ENCODE results near the gene TTLL11.

The TTLL11 gene

DNA sequence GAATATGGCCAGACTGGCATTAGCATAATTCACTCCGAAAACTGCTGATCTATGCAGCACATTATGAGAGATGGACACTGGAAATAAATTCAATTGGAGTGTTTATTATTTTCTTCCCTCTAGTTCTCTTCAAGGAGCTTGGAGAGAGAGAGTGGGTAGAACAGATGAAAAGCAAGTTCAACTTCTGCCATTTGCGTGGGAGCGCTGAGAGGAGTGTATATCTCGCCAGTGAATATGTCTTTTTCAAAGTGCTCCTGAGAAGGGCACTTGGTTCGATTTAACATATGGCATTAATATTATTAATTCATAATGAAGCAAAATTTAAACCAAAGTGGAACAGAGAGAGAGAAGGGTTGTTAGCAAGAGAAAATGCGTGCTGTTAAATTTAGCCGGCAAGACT, 227.2 kb downstream of the TTLL11 start:
- ChIA-PET CTCF (interaction anchor here (0.6 to 0.7 kb wide), 2 partner anchors 21 to 1263 kb away, joined by 4 to 6 read pairs; no protein-coding TSS in a partner anchor), POLR2A (ENCODE audit: low non-redundant PET) (no interaction called here)
- no peak for DNase-seq (ENCODE audit: low spot score)
- no peak overlapping the region for H3K27ac ChIP-seq
- TF ChIP-seq, protein P1, sequence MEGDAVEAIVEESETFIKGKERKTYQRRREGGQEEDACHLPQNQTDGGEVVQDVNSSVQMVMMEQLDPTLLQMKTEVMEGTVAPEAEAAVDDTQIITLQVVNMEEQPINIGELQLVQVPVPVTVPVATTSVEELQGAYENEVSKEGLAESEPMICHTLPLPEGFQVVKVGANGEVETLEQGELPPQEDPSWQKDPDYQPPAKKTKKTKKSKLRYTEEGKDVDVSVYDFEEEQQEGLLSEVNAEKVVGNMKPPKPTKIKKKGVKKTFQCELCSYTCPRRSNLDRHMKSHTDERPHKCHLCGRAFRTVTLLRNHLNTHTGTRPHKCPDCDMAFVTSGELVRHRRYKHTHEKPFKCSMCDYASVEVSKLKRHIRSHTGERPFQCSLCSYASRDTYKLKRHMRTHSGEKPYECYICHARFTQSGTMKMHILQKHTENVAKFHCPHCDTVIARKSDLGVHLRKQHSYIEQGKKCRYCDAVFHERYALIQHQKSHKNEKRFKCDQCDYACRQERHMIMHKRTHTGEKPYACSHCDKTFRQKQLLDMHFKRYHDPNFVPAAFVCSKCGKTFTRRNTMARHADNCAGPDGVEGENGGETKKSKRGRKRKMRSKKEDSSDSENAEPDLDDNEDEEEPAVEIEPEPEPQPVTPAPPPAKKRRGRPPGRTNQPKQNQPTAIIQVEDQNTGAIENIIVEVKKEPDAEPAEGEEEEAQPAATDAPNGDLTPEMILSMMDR (conservative IDR thresholded peaks at IDR 0.05; ENCODE audit: low read depth): no peak

GRCh38 chr9:121865060-121865459, 228.0 kb downstream of the TTLL11 start:
- DNase-seq (ENCODE audit: low spot score): no peak
- TF ChIP-seq, protein P1 (conservative IDR thresholded peaks at IDR 0.05; ENCODE audit: low read depth): no peak
- no peak overlapping the region for H3K27ac ChIP-seq
- CTCF ChIA-PET: no interaction called here
- POLR2A ChIA-PET (ENCODE audit: low non-redundant PET): no interaction called here

DNA sequence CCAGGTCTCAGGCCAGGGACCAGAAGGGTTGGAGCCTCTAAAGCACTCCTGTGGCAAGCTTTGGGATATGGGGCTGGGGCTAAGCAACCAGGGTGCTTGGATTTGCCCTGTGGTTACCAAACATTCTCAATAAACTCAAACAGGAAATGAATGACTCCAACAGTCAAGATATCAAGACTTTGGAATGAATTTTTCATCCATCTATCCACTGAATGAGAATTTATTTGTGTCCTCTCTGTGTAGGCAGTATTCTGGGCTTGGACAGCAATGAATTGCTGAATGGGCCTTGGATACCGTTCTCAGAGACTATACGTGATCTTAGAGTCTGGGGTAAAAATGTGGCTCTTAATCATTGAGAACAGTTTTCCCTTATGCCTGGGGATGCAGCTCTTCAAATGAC, 229.2 kb downstream of the TTLL11 start:
- CTCF ChIA-PET: interaction anchor here (0.6 kb wide), 2 partner anchors 221 to 1673 kb away, joined by 3 read pairs; no protein-coding TSS in a partner anchor
- no peak overlapping the region for H3K27ac ChIP-seq
- TF ChIP-seq, protein P1 (conservative IDR thresholded peaks at IDR 0.05; ENCODE audit: low read depth): no peak
- no peak for DNase-seq (ENCODE audit: low spot score)
- POLR2A ChIA-PET (ENCODE audit: low non-redundant PET): no interaction called here

DNA sequence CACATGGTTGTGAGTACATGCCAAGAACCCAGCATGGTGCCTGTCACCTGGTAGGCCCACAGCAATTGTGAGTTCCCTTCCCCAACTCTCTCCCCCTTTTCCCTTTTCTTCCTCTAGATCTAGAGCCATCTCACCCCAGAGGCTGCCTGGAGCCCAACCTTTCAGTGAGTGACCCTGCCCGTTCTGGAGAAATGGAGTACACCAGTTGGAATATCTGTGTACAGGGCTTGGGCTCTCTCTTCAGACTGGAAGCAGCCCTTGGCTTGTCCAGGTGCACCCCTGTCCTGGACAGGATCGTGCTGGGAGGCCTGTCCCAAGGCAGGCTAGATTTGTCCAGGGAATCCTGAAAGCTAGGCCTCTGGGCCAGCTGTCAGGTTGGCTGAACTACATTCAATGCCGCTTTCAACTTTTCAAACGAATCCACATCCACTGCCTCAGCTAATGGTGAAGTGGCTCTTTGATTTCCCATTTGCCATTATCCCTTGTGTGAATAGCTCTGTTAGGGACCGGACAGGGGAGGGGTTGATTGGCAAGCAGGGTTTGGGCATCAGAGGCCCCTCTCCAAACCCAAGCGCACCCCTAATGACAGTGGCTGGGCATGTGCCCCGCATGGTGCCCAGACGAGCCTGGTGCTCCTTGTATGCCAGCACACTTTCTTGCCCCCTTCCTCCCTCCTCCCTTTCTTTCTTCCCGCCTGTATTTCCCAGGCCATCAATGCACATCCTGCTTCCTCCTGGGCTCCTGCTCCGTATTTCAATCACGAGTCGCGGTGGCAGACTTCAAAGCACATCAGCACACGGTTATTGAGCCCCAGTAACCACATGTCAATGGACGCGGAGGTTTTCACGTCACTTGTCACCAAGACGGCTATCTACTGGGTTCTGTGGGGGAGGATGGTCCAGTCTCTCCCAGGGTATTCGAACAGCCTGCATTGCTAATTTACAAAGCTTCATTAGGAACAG, 230.5 kb downstream of the TTLL11 start:
- H3K27ac ChIP-seq: no peak overlapping the region
- CTCF ChIA-PET: interaction anchor here (0.6 kb wide), 1 partner anchor 823 kb away, joined by 4 read pairs; no protein-coding TSS in a partner anchor
- TF ChIP-seq, protein P1 (conservative IDR thresholded peaks at IDR 0.05; ENCODE audit: low read depth): no peak
- DNase-seq (ENCODE audit: low spot score): no peak
- POLR2A ChIA-PET (ENCODE audit: low non-redundant PET): no interaction called here

DNA sequence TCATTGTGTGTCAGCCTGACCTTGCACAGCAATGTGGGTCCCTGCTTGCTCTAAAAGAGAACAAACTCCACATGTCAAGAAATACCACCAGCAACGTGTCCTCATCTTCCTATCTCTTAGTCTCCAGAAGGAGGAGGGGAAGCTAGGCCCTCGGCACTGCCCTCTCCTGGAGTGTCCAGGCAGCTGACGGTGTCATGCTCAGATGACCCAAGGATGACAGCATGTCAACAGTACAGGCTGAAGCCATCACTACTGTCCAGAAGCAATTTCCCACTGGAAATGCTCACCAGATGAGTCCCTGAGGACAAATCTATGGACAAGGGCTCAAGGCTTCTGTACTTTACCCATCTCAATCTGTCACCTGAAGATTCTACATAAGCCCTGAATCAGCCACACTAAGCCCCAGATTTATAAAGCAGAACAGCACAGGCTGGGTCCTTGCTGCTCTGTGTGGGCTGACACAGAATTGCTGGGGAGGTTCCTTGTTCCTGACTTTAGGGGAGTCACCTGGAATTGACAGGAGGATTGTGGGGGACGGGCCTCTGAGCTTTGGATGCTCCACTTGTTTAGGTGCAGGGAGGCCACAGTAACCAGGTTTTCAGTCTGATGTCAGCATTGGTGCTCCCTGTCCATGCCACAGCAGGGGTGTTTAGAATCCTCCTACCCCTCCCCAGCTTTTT, 231.5 kb downstream of the TTLL11 start:
- peak; percentile 36 for DNase-seq (ENCODE audit: low spot score)
- TF ChIP-seq, protein P1 (conservative IDR thresholded peaks at IDR 0.05; ENCODE audit: low read depth): no peak; the same call in 1 of the 2 replicates
- ChIA-PET CTCF (interaction anchor here (0.7 to 1.0 kb wide), 4 partner anchors 9 to 113 kb away, joined by 3 to 4 read pairs (median 3); no protein-coding TSS in a partner anchor), POLR2A (ENCODE audit: low non-redundant PET) (no interaction called here)
- H3K27ac ChIP-seq: no peak overlapping the region

- TF ChIP-seq, protein P1 (conservative IDR thresholded peaks at IDR 0.05; ENCODE audit: low read depth): no peak
- DNase-seq (ENCODE audit: low spot score): no peak
- no peak overlapping the region for H3K27ac ChIP-seq
- POLR2A ChIA-PET (ENCODE audit: low non-redundant PET): no interaction called here
- CTCF ChIA-PET: interaction anchor here (0.7 to 1.0 kb wide), 4 partner anchors 10 to 113 kb away, joined by 3 to 4 read pairs (median 3); no protein-coding TSS in a partner anchor
Observed at GRCh38 chr9:121860744-121861143, 232.4 kb downstream of the TTLL11 start.

Data from RWPE1 (cell line).